Keratinocyte (primary cell): ENCODE measurements around the gene RFC3. TPM values are rescaled to one million over a fixed set of nuclear protein-coding genes. Genes with fewer than 3 reads are reported as not detected.
A peak's percentile ranks its signal among the peaks of the same experiment; 100 is the strongest.

Experiments used
- DNase-seq: peaks from one replicate; pipeline ENCODE4 v3.0.0-alpha.2; 2011; ENCODE audit warnings: low read depth, missing footprints, low spot score
- FAIRE-seq: peaks from 2 replicates; lab custom pipeline; 2011; peaks lifted over from hg19 to GRCh38; lab: Jason Lieb, UNC
- H2AFZ ChIP-seq: 2 replicates; pipeline ENCODE4 v1.6.0; 2012; ENCODE audit warnings: low read length, control low read depth, inconsistent platforms; ENCODE audit not compliant: control insufficient read depth
- H3K27ac ChIP-seq: 2 replicates; pipeline ENCODE4 v1.5.1; 2011; ENCODE audit warnings: low read length; ENCODE audit not compliant: control insufficient read depth, insufficient read depth
- H3K27me3 ChIP-seq: 3 replicates; pipeline ENCODE4 v1.6.0; 2011; ENCODE audit warnings: low read length; ENCODE audit not compliant: control insufficient read depth, insufficient read depth; ENCODE audit errors: extremely low read depth
- H3K36me3 ChIP-seq, 2 experiments: 2 replicates in 1 of 2; 3 replicates in 1 of 2; pipeline ENCODE4 v1.5.1; 2011; ENCODE audit warnings: low read length in 2 of 2, mild to moderate bottlenecking in 1 of 2; ENCODE audit not compliant: control insufficient read depth in 2 of 2, insufficient read depth in 2 of 2; ENCODE audit errors: extremely low read depth in 1 of 2
- H3K4me1 ChIP-seq: 3 replicates; pipeline ENCODE4 v1.5.1; 2011; ENCODE audit warnings: low read length; ENCODE audit not compliant: control insufficient read depth, insufficient read depth; ENCODE audit errors: extremely low read depth
- H3K4me2 ChIP-seq: 3 replicates; pipeline ENCODE4 v1.6.0; 2011; ENCODE audit warnings: low read depth, low read length; ENCODE audit not compliant: control insufficient read depth, insufficient read depth; ENCODE audit errors: extremely low read depth
- H3K4me3 ChIP-seq, 3 experiments: fragments of 200-600 bp in 1 of 3; sonication (generic) in 1 of 3; 2 replicates in 2 of 3; 3 replicates in 1 of 3; pipeline ENCODE4 v1.5.1; 2011 to 2016; ENCODE audit warnings: low read length in 3 of 3, mild to moderate bottlenecking in 3 of 3, control low read depth in 2 of 3, inconsistent platforms in 1 of 3, low read depth in 1 of 3, mixed read lengths in 1 of 3, mixed run types in 1 of 3, moderate library complexity in 1 of 3; ENCODE audit not compliant: control insufficient read depth in 2 of 3, insufficient read depth in 2 of 3; ENCODE audit errors: extremely low read depth in 1 of 3
- H3K79me2 ChIP-seq: 2 replicates; pipeline ENCODE4 v1.6.0; 2012; ENCODE audit warnings: low read length; ENCODE audit not compliant: control insufficient read depth, insufficient read depth
- H3K9ac ChIP-seq: 3 replicates; pipeline ENCODE4 v1.6.0; 2011; ENCODE audit warnings: low read length; ENCODE audit not compliant: control insufficient read depth, insufficient read depth; ENCODE audit errors: extremely low read depth
- H3K9me1 ChIP-seq: 3 replicates; pipeline ENCODE4 v1.6.0; 2011; ENCODE audit warnings: low read length; ENCODE audit not compliant: control insufficient read depth, insufficient read depth; ENCODE audit errors: extremely low read depth
- H3K9me3 ChIP-seq: 2 replicates; pipeline ENCODE4 v1.5.1; 2012; ENCODE audit warnings: low read depth, low read length; ENCODE audit not compliant: control insufficient read depth
- H4K20me1 ChIP-seq: 3 replicates; pipeline ENCODE4 v1.6.0; 2011; ENCODE audit warnings: low read length; ENCODE audit not compliant: control insufficient read depth, insufficient read depth; ENCODE audit errors: extremely low read depth
- CTCF ChIP-seq, 3 experiments: IDR thresholded peaks in 1 of 3; conservative IDR thresholded peaks in 1 of 3; optimal IDR thresholded peaks in 1 of 3; 2 replicates in 2 of 3; 3 replicates in 1 of 3; pipeline versions ENCODE3 to v1.5.1; 2011; ENCODE audit warnings: low read length in 3 of 3, mild to moderate bottlenecking in 3 of 3, moderate library complexity in 2 of 3, control low read depth in 1 of 3, inconsistent platforms in 1 of 3; ENCODE audit not compliant: insufficient read depth in 2 of 3; ENCODE audit errors: extremely low read depth in 1 of 3
- EZH2 ChIP-seq: IDR thresholded peaks from one replicate; pipeline ENCODE4 v1.6.1; 2012; ENCODE audit warnings: inconsistent platforms, mild to moderate bottlenecking, low read length, moderate library complexity
- dilution Hi-C: fragments of 300-500 bp; cut with MboI; formaldehyde crosslinking; loops from one replicate; pipeline ENCODE4 v1.7.0; 2020; ENCODE audit warnings: low sequenced_read_pairs; ENCODE audit not compliant: extremely low pct_ligation_motif_present
- polyA plus RNA-seq, 5 experiments: library from polyadenylated mRNA; depleted of rRNA in 3 of 5; stranded (reverse) in 3 of 5; stranded (forward) in 1 of 5; unstranded in 1 of 5; fragments of >200 nt; gene quantifications; 1 replicate in 1 of 5; 2 replicates in 3 of 5; 3 replicates in 1 of 5; pipeline versions ENCODE4 v1.2.1 to v1.2.3, GENCODE V29; 2011 to 2012; ENCODE audit warnings: missing spikeins in 2 of 5, low read depth in 1 of 5, low replicate concordance in 1 of 5

The RFC3 gene
- polyA plus RNA-seq, 1 donor (not counting 4 experiments of a cell fraction or from before 2014, with no cell fraction given): 20.8 TPM

GRCh38 chr13:33815011-33815550 is 2.9 kb upstream of the RFC3 start:
- Histone ChIP-seq H3K4me1 (peaks cover 10% of the 10 kb centered on the region), H4K20me1 (no peaks in the 10 kb centered on the region), H3K27ac (no peak overlapping the region), H3K79me2 (peaks cover 20% of the 10 kb centered on the region), H3K27me3 (no peaks in the 10 kb centered on the region), H3K4me2 (no peak overlapping the region), H2AFZ (peak overlapping the region; percentile 43), H3K36me3 (no peaks in the 10 kb centered on the region), H3K9me3 (no peaks in the 10 kb centered on the region), H3K9ac (no peak overlapping the region), H3K9me1 (no peaks in the 10 kb centered on the region), H3K4me3 (no peak overlapping the region)
- FAIRE-seq: no peak
- TF ChIP-seq CTCF (optimal IDR thresholded peaks at IDR 0.05 in 1 of 3, IDR thresholded peaks at IDR 0.05 in 1 of 3, conservative IDR thresholded peaks at IDR 0.05 in 1 of 3; ENCODE audit: extremely low read depth in 1 of 3, insufficient read depth in 2 of 3, low read length in 3 of 3): no peak
- TF ChIP-seq EZH2: no peak
- DNase-seq: no peak
- dilution Hi-C loops: no loop called here

GRCh38 chr13:33816912-33817311 is 1.0 kb upstream of the RFC3 start:
- Histone ChIP-seq H3K4me2 (no peak overlapping the region), H3K79me2 (peaks cover 34% of the 10 kb centered on the region), H3K4me3 (no peak overlapping the region), H3K9me1 (no peaks in the 10 kb centered on the region), H3K27me3 (no peaks in the 10 kb centered on the region), H3K27ac (no peak overlapping the region), H2AFZ (peak overlapping the region; percentile 7), H3K9me3 (no peaks in the 10 kb centered on the region), H3K36me3 (peaks cover 0 to 4% of the 10 kb centered on the region in 2 experiments), H3K9ac (no peak overlapping the region), H4K20me1 (no peaks in the 10 kb centered on the region), H3K4me1 (peaks cover 13% of the 10 kb centered on the region)
- FAIRE-seq (no peak), DNase-seq (no peak)
- TF ChIP-seq EZH2: no peak
- TF ChIP-seq CTCF (optimal IDR thresholded peaks at IDR 0.05 in 1 of 3, IDR thresholded peaks at IDR 0.05 in 1 of 3, conservative IDR thresholded peaks at IDR 0.05 in 1 of 3; ENCODE audit: extremely low read depth in 1 of 3, insufficient read depth in 2 of 3, low read length in 3 of 3): no peak
- dilution Hi-C loops: no loop called here
